Panc1 (cell line): ENCODE results near the gene NDUFA11.

Experiments
- CTCF ChIP-seq: fragments of 450-650 bp; IDR thresholded peaks from 2 replicates; pipeline ENCODE4 v1.5.1; 2017; ENCODE audit warnings: mild to moderate bottlenecking
- POLR2AphosphoS5 ChIP-seq: IDR thresholded peaks from 2 replicates; pipeline ENCODE4 v1.6.1; 2012; ENCODE audit warnings: mild to moderate bottlenecking, low read depth, low read length, moderate library complexity
- REST ChIP-seq, 2 experiments: IDR thresholded peaks; 2 replicates each; pipeline ENCODE4 v1.6.1; 2011 to 2012; ENCODE audit warnings: low read depth in 2 of 2, control low read depth in 1 of 2, low read length in 1 of 2, mild to moderate bottlenecking in 1 of 2, moderate library complexity in 1 of 2; ENCODE audit not compliant: insufficient read depth in 1 of 2
- TCF7L2 ChIP-seq: IDR thresholded peaks from 2 replicates; pipeline ENCODE4 v1.6.1; 2011; ENCODE audit warnings: mild to moderate bottlenecking, low read depth, low read length, inconsistent platforms

- TF ChIP-seq CTCF, result no peak
- TF ChIP-seq POLR2AphosphoS5, result no peak
- no peak for TF ChIP-seq REST (IDR thresholded peaks at IDR 0.05; ENCODE audit: insufficient read depth in 1 of 2, low read depth in 2 of 2, low read length in 1 of 2)
- no peak for TF ChIP-seq TCF7L2
Measured at GRCh38 chr19:5948752-5949564, 45.4 kb upstream of the NDUFA11 start.
